Measurements from ENCODE around the gene C1orf141.

DNA sequence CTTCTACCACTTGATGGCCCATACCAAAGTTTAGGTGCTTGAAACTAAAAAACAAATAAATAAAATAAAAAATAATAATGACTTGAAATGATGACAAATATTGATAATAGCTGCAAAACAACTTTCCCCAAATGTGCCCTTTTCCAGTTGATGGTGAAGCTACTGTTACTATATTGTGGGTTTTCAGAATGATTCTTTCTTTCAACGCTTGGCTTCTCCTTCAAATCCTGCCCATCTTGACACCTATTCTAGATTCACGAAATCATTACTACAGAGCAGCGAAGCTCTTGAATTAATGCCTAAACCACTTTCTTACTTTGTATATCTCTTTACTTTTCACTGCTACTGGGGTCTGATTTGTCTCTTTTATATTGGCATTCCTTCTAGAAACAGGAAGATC is 9.2 kb upstream of the C1orf141 start:
- TF ChIP-seq, protein P1, sequence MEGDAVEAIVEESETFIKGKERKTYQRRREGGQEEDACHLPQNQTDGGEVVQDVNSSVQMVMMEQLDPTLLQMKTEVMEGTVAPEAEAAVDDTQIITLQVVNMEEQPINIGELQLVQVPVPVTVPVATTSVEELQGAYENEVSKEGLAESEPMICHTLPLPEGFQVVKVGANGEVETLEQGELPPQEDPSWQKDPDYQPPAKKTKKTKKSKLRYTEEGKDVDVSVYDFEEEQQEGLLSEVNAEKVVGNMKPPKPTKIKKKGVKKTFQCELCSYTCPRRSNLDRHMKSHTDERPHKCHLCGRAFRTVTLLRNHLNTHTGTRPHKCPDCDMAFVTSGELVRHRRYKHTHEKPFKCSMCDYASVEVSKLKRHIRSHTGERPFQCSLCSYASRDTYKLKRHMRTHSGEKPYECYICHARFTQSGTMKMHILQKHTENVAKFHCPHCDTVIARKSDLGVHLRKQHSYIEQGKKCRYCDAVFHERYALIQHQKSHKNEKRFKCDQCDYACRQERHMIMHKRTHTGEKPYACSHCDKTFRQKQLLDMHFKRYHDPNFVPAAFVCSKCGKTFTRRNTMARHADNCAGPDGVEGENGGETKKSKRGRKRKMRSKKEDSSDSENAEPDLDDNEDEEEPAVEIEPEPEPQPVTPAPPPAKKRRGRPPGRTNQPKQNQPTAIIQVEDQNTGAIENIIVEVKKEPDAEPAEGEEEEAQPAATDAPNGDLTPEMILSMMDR (IDR thresholded peaks at IDR 0.05), result no peak
- no peak for TF ChIP-seq EZH2 (IDR thresholded peaks at IDR 0.05; ENCODE audit: borderline replicate concordance, insufficient read depth, low read depth, low read length, poor library complexity, severe bottlenecking)

Data from B cell (primary cell).